WERI-Rb-1 (cell line): Measurements from ENCODE around the gene CDC6.
A peak's percentile ranks its signal among the peaks of the same experiment; 100 is the strongest.

ENCODE experiments used
- DNase-seq: peaks from one replicate; pipeline ENCODE4 v3.0.0-alpha.2; 2020
- H3K27ac ChIP-seq: fragments of 250-450 bp; sonication (Bioruptor Pico); 2 replicates; pipeline ENCODE4 v1.5.1; 2020; ENCODE audit warnings: mild to moderate bottlenecking, moderate library complexity
- H3K27me3 ChIP-seq: fragments of 250-450 bp; sonication (Bioruptor Pico); 2 replicates; pipeline ENCODE4 v1.5.1; 2021; ENCODE audit warnings: mild to moderate bottlenecking, low read depth, moderate library complexity; ENCODE audit not compliant: insufficient read depth, severe bottlenecking
- H3K36me3 ChIP-seq: fragments of 250-450 bp; sonication (Bioruptor Pico); 2 replicates; pipeline ENCODE4 v1.5.1; 2020; ENCODE audit warnings: mild to moderate bottlenecking, moderate library complexity
- H3K4me3 ChIP-seq: 2 replicates; pipeline ENCODE4 v1.5.1; 2011; ENCODE audit warnings: low read depth, mild to moderate bottlenecking, control low read depth, low read length
- H3K9me3 ChIP-seq: fragments of 250-450 bp; sonication (Bioruptor Pico); 2 replicates; pipeline ENCODE4 v1.5.1; 2021; ENCODE audit warnings: mild to moderate bottlenecking, moderate library complexity; ENCODE audit not compliant: severe bottlenecking
- CTCF ChIP-seq: IDR thresholded peaks from 2 replicates; pipeline ENCODE4 v1.5.1; 2011; ENCODE audit warnings: low read depth, mild to moderate bottlenecking, control low read depth, inconsistent platforms, low read length

The CDC6 gene

GRCh38 chr17:40279402-40279801 is 8.3 kb upstream of the CDC6 start:
- Histone ChIP-seq H3K4me3 (no peak overlapping the region), H3K27ac (peak overlapping the region; percentile 82), H3K27me3 (no peaks in the 10 kb centered on the region), H3K9me3 (no peaks in the 10 kb centered on the region), H3K36me3 (peaks cover 77% of the 10 kb centered on the region)
- TF ChIP-seq CTCF = no peak
- DNase-seq = peak; percentile 47

GRCh38 chr17:40281663-40282062 is 6.0 kb upstream of the CDC6 start:
- H3K36me3 ChIP-seq = peaks cover 56% of the 10 kb centered on the region
- no peak for TF ChIP-seq CTCF
- H3K9me3 ChIP-seq = no peaks in the 10 kb centered on the region
- no peaks in the 10 kb centered on the region for H3K27me3 ChIP-seq
- H3K4me3 ChIP-seq = no peak overlapping the region
- no peak for DNase-seq
- no peak overlapping the region for H3K27ac ChIP-seq

- Histone ChIP-seq H3K9me3 (no peaks in the 10 kb centered on the region), H3K4me3 (no peak overlapping the region), H3K27me3 (no peaks in the 10 kb centered on the region), H3K36me3 (peaks cover 42% of the 10 kb centered on the region), H3K27ac (no peak overlapping the region)
- TF ChIP-seq CTCF = no peak
- no peak for DNase-seq
These were observed 4.0 kb upstream of the CDC6 start for GRCh38 chr17:40283662-40284061.

GRCh38 chr17:40284085-40284713 is 3.5 kb upstream of the CDC6 start:
- DNase-seq = no peak
- no peaks in the 10 kb centered on the region for H3K9me3 ChIP-seq
- no peak overlapping the region for H3K4me3 ChIP-seq
- H3K36me3 ChIP-seq = peaks cover 42% of the 10 kb centered on the region
- TF ChIP-seq CTCF = 0 out of 2 replicates have a peak, but pooled peaks have one; percentile 19
- no peaks in the 10 kb centered on the region for H3K27me3 ChIP-seq
- no peak overlapping the region for H3K27ac ChIP-seq

- Histone ChIP-seq H3K4me3 (no peak overlapping the region), H3K9me3 (no peaks in the 10 kb centered on the region), H3K27ac (no peak overlapping the region), H3K36me3 (peaks cover 43% of the 10 kb centered on the region), H3K27me3 (no peaks in the 10 kb centered on the region)
- no peak for DNase-seq
- TF ChIP-seq CTCF = no peak
These were observed 1.2 kb upstream of the CDC6 start for GRCh38 chr17:40286473-40286872.

GRCh38 chr17:40287159-40287493 is 553 bp upstream of the CDC6 start:
- no peak for DNase-seq
- no peak for TF ChIP-seq CTCF
- H3K9me3 ChIP-seq = no peaks in the 10 kb centered on the region
- H3K27ac ChIP-seq = no peak overlapping the region
- peaks cover 46% of the 10 kb centered on the region for H3K36me3 ChIP-seq
- no peaks in the 10 kb centered on the region for H3K27me3 ChIP-seq
- no peak overlapping the region for H3K4me3 ChIP-seq
